GM12878 (cell line): Measurements from ENCODE around the gene COL4A5. TPM values are rescaled to one million over a fixed set of nuclear protein-coding genes. Genes with fewer than 3 reads are reported as not detected.

ENCODE experiments used
- ATAC-seq: fragments of 200-7000 bp; cut with Tn5 transposase; 3 replicates; pipeline ENCODE4 v1.9.1; 2020; ENCODE audit warnings: mild to moderate bottlenecking, moderate library complexity
- BruUV-seq: library from RNA; stranded (reverse); fragments of 400-500 nt; replicated peaks from 2 replicates; lab custom pipeline; 2021; lab: Mats Ljungman, UMichigan
- CTCF ChIA-PET: fragments of 300-600 bp; sonication (Branson Sonifier 250); formaldehyde crosslinking; extraction: SDS; loops from one replicate; lab custom pipeline; 2021; ENCODE audit warnings: inconsistent platforms; lab: Yijun Ruan, JAX
- POLR2A ChIA-PET: fragments of 350-600 bp; formaldehyde crosslinking; extraction: SDS; loops from one replicate; lab custom pipeline; 2021; ENCODE audit warnings: inconsistent platforms; lab: Charles Lee
- RAD21 ChIA-PET: fragments of 300-600 bp; sonication (Branson Sonifier 250); formaldehyde crosslinking; loops from one replicate; lab custom pipeline; 2023; ENCODE audit warnings: antibody characterized with exemption; ENCODE audit not compliant: unreplicated experiment; lab: Charles Lee
- SMC1A ChIA-PET: fragments of 300-600 bp; sonication (Branson Sonifier 250); formaldehyde crosslinking; loops from one replicate; lab custom pipeline; 2023; ENCODE audit not compliant: unreplicated experiment, uncharacterized antibody; lab: Charles Lee
- DNase-seq: peaks from one replicate; pipeline ENCODE4 v3.0.0-alpha.2; 2011; ENCODE audit warnings: low read depth, low spot score
- FAIRE-seq: peaks from 3 replicates; lab custom pipeline; 2011; peaks lifted over from hg19 to GRCh38; lab: Jason Lieb, UNC
- H2AFZ ChIP-seq: 2 replicates; pipeline ENCODE4 v1.6.0; 2011; ENCODE audit warnings: low read depth, low read length, control low read depth; ENCODE audit not compliant: control insufficient read depth
- H3K27ac ChIP-seq: 2 replicates; pipeline ENCODE4 v1.5.1; 2011; ENCODE audit warnings: control low read depth; ENCODE audit not compliant: control insufficient read depth, insufficient read depth
- H3K27me3 ChIP-seq, 2 experiments: replicated peaks in 1 of 2; 2 replicates each; pipeline versions ENCODE4 v1.6.0 to v1.6.1; 2011; ENCODE audit warnings: low read length in 1 of 2; ENCODE audit not compliant: control insufficient read depth in 2 of 2, insufficient read depth in 2 of 2
- H3K36me3 ChIP-seq, 2 experiments: 2 replicates each; pipeline ENCODE4 v1.5.1; 2011; ENCODE audit warnings: low read length in 1 of 2; ENCODE audit not compliant: control insufficient read depth in 2 of 2, insufficient read depth in 2 of 2
- H3K4me1 ChIP-seq: 2 replicates; pipeline ENCODE4 v1.6.1; 2011; ENCODE audit warnings: mild to moderate bottlenecking, low read length, moderate library complexity, mixed read lengths; ENCODE audit not compliant: control insufficient read depth, insufficient read depth
- H3K4me2 ChIP-seq: 2 replicates; pipeline ENCODE4 v1.6.0; 2011; ENCODE audit warnings: control low read depth; ENCODE audit not compliant: control insufficient read depth, insufficient read depth
- H3K4me3 ChIP-seq: fragments of 200-600 bp; sonication (generic); 2 replicates; pipeline ENCODE4 v1.5.1; 2016
- H3K79me2 ChIP-seq: 2 replicates; pipeline ENCODE4 v1.6.0; 2011; ENCODE audit warnings: low read length; ENCODE audit not compliant: control insufficient read depth, insufficient read depth
- H3K9ac ChIP-seq: 2 replicates; pipeline ENCODE4 v1.8.0; 2011; ENCODE audit warnings: low read length, control low read depth, mixed read lengths; ENCODE audit not compliant: control insufficient read depth, insufficient read depth
- H3K9me3 ChIP-seq: replicated peaks from 3 replicates; pipeline ENCODE4 v1.5.1; 2011; ENCODE audit warnings: mild to moderate bottlenecking, low read length; ENCODE audit not compliant: control insufficient read depth, insufficient read depth
- H4K20me1 ChIP-seq: 2 replicates; pipeline ENCODE4 v1.6.0; 2011; ENCODE audit not compliant: control insufficient read depth, insufficient read depth
- ATF3 ChIP-seq: IDR thresholded peaks from 2 replicates; pipeline ENCODE4 v1.6.1; 2011; ENCODE audit warnings: low read depth, mild to moderate bottlenecking, low read length, moderate library complexity, borderline replicate concordance; ENCODE audit errors: extremely low read depth
- CBFB ChIP-seq: IDR thresholded peaks from 2 replicates; pipeline ENCODE4 v1.6.1; 2016; ENCODE audit warnings: antibody characterized with exemption, low read depth
- ESRRA ChIP-seq: IDR thresholded peaks from 2 replicates; pipeline ENCODE4 v1.6.1; 2012; ENCODE audit warnings: mild to moderate bottlenecking, low read length, improper control_type of control experiment
- LARP7 ChIP-seq: fragments of 450-650 bp; IDR thresholded peaks from 2 replicates; pipeline ENCODE4 v1.6.1; 2017; ENCODE audit warnings: mild to moderate bottlenecking
- NFIC ChIP-seq: IDR thresholded peaks from 2 replicates; pipeline ENCODE4 v1.6.1; 2012; ENCODE audit warnings: low read depth, mild to moderate bottlenecking, inconsistent platforms, low read length, moderate library complexity
- POLR2AphosphoS5 ChIP-seq: IDR thresholded peaks from 2 replicates; pipeline ENCODE4 v1.6.1; 2011; ENCODE audit warnings: mild to moderate bottlenecking, low read length, inconsistent platforms
- RB1 ChIP-seq: fragments of 450-650 bp; formaldehyde crosslinking; IDR thresholded peaks from 2 replicates; pipeline ENCODE4 v1.6.1; 2017; ENCODE audit warnings: mild to moderate bottlenecking, borderline replicate concordance
- SP1 ChIP-seq: IDR thresholded peaks from one replicate; pipeline ENCODE4 v1.6.1; 2011; ENCODE audit warnings: low read depth, low read length
- SREBF1 ChIP-seq: IDR thresholded peaks from 2 replicates; pipeline ENCODE4 v1.6.1; 2012; ENCODE audit warnings: mild to moderate bottlenecking, low read length
- TARDBP ChIP-seq: IDR thresholded peaks from 2 replicates; pipeline ENCODE4 v1.6.1; 2016; ENCODE audit warnings: borderline replicate concordance
- ZNF24 ChIP-seq: fragments of 450-650 bp; IDR thresholded peaks from 2 replicates; pipeline ENCODE4 v1.6.1; 2017; ENCODE audit warnings: antibody characterized with exemption, mild to moderate bottlenecking
- ZNF592 ChIP-seq: fragments of 450-650 bp; IDR thresholded peaks from 2 replicates; pipeline ENCODE4 v1.6.1; 2017; ENCODE audit warnings: mild to moderate bottlenecking, moderate library complexity
- WGBS: methylation state at CpG from one replicate; pipeline ENCODE4 v1.1.6; 2016; ENCODE audit warnings: low lambda C conversion rate; ENCODE audit not compliant: insufficient replicate concordance, insufficient coverage; ENCODE audit errors: missing lambda C conversion rate; 5-methylcytosine and 5-hydroxymethylcytosine counted together
- in situ Hi-C: fragments of 300-500 bp; cut with MboI; formaldehyde crosslinking; loops from 9 replicates; pipeline ENCODE4 v1.14.3; 2018; ENCODE audit warnings: mixed read lengths
- intact Hi-C: fragments of 100-400 bp; cut with micrococcal nuclease; formaldehyde crosslinking; loops from one replicate; pipeline ENCODE4 v1.14.2; 2022; ENCODE audit not compliant: unreplicated experiment
- polyA plus RNA-seq, 11 experiments: library from polyadenylated mRNA; depleted of rRNA in 4 of 11; unstranded in 6 of 11; stranded (reverse) in 5 of 11; fragments of >200 nt; fragmentation: Nextera tagmentation in 4 of 11; fragmentation: Illumina TruSeq in 1 of 11; extraction: Ambion mirVana in 4 of 11; extraction: Trizol in 1 of 11; gene quantifications; 1 replicate in 1 of 11; 2 replicates in 10 of 11; pipeline versions ENCODE4 v1.2.1 to v1.2.3, GENCODE V29; 2011 to 2016; ENCODE audit warnings: inconsistent platforms in 2 of 11, missing spikeins in 2 of 11, low read depth in 1 of 11
- total RNA-seq, 4 experiments: library from RNA; depleted of rRNA in 3 of 4; stranded (reverse); fragments of >200 nt in 3 of 4; fragmentation: Illumina TruSeq in 1 of 4; extraction: Trizol in 1 of 4; gene quantifications; 2 replicates each; pipeline versions ENCODE4 v1.2.1 to v1.2.3, GENCODE V29; 2013 to 2021
- TF ChIP-seq, protein P1 (sequence below), 3 experiments: IDR thresholded peaks in 2 of 3; conservative IDR thresholded peaks in 1 of 3; 2 replicates each; pipeline ENCODE4 v1.5.1; 2011; ENCODE audit warnings: low read depth in 3 of 3, low read length in 3 of 3, mild to moderate bottlenecking in 3 of 3, control low read depth in 2 of 3, moderate library complexity in 2 of 3, inconsistent platforms in 1 of 3, mixed read lengths in 1 of 3; ENCODE audit not compliant: control insufficient read depth in 2 of 3, insufficient read depth in 1 of 3; ENCODE audit errors: extremely low read depth in 1 of 3
- TF ChIP-seq, protein P2 (sequence below): fragments of 450-650 bp; IDR thresholded peaks from 2 replicates; pipeline ENCODE4 v1.6.1; 2014; ENCODE audit warnings: mild to moderate bottlenecking
- TF ChIP-seq, protein P3 (sequence below): IDR thresholded peaks from 2 replicates; pipeline ENCODE4 v1.6.1; 2011; ENCODE audit warnings: mild to moderate bottlenecking, low read depth, low read length, moderate library complexity; ENCODE audit not compliant: insufficient replicate concordance

Gene COL4A5
- total and polyA plus RNA-seq, 10 of the 15 experiments (the other 5 are each of a cell fraction or from before 2014, with no cell fraction given), result 0.13 to 2.8 (median 0.38) TPM; not detected in 1

GRCh38 chrX:108704839-108705238 is 265.2 kb downstream of the COL4A5 start:
- WGBS, result 45% methylated on average over 2 of the region's 2 CpGs
- H3K4me2 ChIP-seq, result no peak overlapping the region
- H3K27ac ChIP-seq, result no peak overlapping the region
- no peaks in the 10 kb centered on the region for H3K79me2 ChIP-seq
- H3K9ac ChIP-seq, result no peak overlapping the region
- DNase-seq, result no peak
- H3K9me3 ChIP-seq, result no peaks in the 10 kb centered on the region
- ChIA-PET SMC1A (interaction anchor here (1.0 kb wide), 1 partner anchor 680 kb away, joined by 3 read pairs; no protein-coding TSS in a partner anchor), RAD21 (no interaction called here), CTCF (interaction anchor here (1.7 kb wide), 1 partner anchor 680 kb away, joined by 6 read pairs; no protein-coding TSS in a partner anchor), POLR2A (no interaction called here)
- FAIRE-seq, result no peak
- no peak overlapping the region for H3K4me3 ChIP-seq
- intact Hi-C loops, result no loop called here
- BruUV-seq, result no TSS peak
- H2AFZ ChIP-seq, result no peak overlapping the region
- H3K36me3 ChIP-seq, result no peaks in the 10 kb centered on the region
- ATAC-seq, result no peak
- no peaks in the 10 kb centered on the region for H4K20me1 ChIP-seq
- in situ Hi-C loops, result loop anchor here (5.0 kb wide), 1 partner anchor 682 kb away; no protein-coding TSS in a partner anchor
- H3K4me1 ChIP-seq, result no peaks in the 10 kb centered on the region
- no peaks in the 10 kb centered on the region for H3K27me3 ChIP-seq
- TF ChIP-seq LARP7, result no peak
- TF ChIP-seq TARDBP, result no peak
- TF ChIP-seq RB1, result no peak
- TF ChIP-seq, protein P1, sequence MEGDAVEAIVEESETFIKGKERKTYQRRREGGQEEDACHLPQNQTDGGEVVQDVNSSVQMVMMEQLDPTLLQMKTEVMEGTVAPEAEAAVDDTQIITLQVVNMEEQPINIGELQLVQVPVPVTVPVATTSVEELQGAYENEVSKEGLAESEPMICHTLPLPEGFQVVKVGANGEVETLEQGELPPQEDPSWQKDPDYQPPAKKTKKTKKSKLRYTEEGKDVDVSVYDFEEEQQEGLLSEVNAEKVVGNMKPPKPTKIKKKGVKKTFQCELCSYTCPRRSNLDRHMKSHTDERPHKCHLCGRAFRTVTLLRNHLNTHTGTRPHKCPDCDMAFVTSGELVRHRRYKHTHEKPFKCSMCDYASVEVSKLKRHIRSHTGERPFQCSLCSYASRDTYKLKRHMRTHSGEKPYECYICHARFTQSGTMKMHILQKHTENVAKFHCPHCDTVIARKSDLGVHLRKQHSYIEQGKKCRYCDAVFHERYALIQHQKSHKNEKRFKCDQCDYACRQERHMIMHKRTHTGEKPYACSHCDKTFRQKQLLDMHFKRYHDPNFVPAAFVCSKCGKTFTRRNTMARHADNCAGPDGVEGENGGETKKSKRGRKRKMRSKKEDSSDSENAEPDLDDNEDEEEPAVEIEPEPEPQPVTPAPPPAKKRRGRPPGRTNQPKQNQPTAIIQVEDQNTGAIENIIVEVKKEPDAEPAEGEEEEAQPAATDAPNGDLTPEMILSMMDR (IDR thresholded peaks at IDR 0.05 in 2 of 3, conservative IDR thresholded peaks at IDR 0.05 in 1 of 3; ENCODE audit: control insufficient read depth in 2 of 3, extremely low read depth in 1 of 3, insufficient read depth in 1 of 3, low read depth in 3 of 3, low read length in 3 of 3), result no peak
- TF ChIP-seq, protein P2, sequence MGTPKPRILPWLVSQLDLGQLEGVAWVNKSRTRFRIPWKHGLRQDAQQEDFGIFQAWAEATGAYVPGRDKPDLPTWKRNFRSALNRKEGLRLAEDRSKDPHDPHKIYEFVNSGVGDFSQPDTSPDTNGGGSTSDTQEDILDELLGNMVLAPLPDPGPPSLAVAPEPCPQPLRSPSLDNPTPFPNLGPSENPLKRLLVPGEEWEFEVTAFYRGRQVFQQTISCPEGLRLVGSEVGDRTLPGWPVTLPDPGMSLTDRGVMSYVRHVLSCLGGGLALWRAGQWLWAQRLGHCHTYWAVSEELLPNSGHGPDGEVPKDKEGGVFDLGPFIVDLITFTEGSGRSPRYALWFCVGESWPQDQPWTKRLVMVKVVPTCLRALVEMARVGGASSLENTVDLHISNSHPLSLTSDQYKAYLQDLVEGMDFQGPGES, result no peak
- no peak for TF ChIP-seq ZNF592
- no peak for TF ChIP-seq ATF3
- no peak for TF ChIP-seq POLR2AphosphoS5
- TF ChIP-seq ZNF24, result no peak
- no peak for TF ChIP-seq CBFB
- no peak for TF ChIP-seq SP1
- no peak for TF ChIP-seq SREBF1
- TF ChIP-seq ESRRA, result no peak
- TF ChIP-seq, protein P3, sequence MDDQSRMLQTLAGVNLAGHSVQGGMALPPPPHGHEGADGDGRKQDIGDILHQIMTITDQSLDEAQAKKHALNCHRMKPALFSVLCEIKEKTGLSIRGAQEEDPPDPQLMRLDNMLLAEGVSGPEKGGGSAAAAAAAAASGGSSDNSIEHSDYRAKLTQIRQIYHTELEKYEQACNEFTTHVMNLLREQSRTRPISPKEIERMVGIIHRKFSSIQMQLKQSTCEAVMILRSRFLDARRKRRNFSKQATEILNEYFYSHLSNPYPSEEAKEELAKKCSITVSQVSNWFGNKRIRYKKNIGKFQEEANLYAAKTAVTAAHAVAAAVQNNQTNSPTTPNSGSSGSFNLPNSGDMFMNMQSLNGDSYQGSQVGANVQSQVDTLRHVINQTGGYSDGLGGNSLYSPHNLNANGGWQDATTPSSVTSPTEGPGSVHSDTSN, result no peak
- TF ChIP-seq NFIC, result no peak
